ENCODE results near the gene KLHL30. TPM values are rescaled to one million over a fixed set of nuclear protein-coding genes. Genes with fewer than 3 reads are reported as not detected.

Gene KLHL30
- total and polyA plus RNA-seq, 2 experiments from 2014 or later, result 0.07 TPM; not detected in 1

- Histone ChIP-seq H3K79me2 (replicated peaks; ENCODE audit: insufficient read depth) (no peaks in the 10 kb centered on the region), H3F3A (replicated peaks; ENCODE audit: low read depth) (no peaks in the 10 kb centered on the region; the same call in 1 of the 2 replicates), H2AFZ (no peak overlapping the region), H3K36me3 (ENCODE audit: insufficient read depth) (no peaks in the 10 kb centered on the region), H3K9me2 (ENCODE audit: insufficient read depth) (no peaks in the 10 kb centered on the region), H4K20me1 (replicated peaks; ENCODE audit: insufficient read depth) (no peaks in the 10 kb centered on the region), H3K4me2 (no peak overlapping the region), H3K27ac (ENCODE audit: low read depth) (no peak overlapping the region), H3K27me3 (ENCODE audit: insufficient read depth) (no peaks in the 10 kb centered on the region), H3K4me1 (ENCODE audit: insufficient read depth) (peaks cover 13% of the 10 kb centered on the region), H3K4me3 (no peak overlapping the region)
- H3K9me3 Mint-ChIP-seq, result no peaks in the 10 kb centered on the region
- no peak overlapping the region for H3K4me3 Mint-ChIP-seq
- TF ChIP-seq, protein P1, sequence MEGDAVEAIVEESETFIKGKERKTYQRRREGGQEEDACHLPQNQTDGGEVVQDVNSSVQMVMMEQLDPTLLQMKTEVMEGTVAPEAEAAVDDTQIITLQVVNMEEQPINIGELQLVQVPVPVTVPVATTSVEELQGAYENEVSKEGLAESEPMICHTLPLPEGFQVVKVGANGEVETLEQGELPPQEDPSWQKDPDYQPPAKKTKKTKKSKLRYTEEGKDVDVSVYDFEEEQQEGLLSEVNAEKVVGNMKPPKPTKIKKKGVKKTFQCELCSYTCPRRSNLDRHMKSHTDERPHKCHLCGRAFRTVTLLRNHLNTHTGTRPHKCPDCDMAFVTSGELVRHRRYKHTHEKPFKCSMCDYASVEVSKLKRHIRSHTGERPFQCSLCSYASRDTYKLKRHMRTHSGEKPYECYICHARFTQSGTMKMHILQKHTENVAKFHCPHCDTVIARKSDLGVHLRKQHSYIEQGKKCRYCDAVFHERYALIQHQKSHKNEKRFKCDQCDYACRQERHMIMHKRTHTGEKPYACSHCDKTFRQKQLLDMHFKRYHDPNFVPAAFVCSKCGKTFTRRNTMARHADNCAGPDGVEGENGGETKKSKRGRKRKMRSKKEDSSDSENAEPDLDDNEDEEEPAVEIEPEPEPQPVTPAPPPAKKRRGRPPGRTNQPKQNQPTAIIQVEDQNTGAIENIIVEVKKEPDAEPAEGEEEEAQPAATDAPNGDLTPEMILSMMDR (conservative IDR thresholded peaks at IDR 0.05; ENCODE audit: low read depth in 2 of 2), result no peak
- no peak for TF ChIP-seq ZNF331 (CRISPR knock-in tag; IDR thresholded peaks at IDR 0.05; ENCODE audit: low read depth)
- TF ChIP-seq EZH2phosphoT487 (IDR thresholded peaks at IDR 0.05; ENCODE audit: unreplicated experiment), result no peak
- TF ChIP-seq, protein P2, sequence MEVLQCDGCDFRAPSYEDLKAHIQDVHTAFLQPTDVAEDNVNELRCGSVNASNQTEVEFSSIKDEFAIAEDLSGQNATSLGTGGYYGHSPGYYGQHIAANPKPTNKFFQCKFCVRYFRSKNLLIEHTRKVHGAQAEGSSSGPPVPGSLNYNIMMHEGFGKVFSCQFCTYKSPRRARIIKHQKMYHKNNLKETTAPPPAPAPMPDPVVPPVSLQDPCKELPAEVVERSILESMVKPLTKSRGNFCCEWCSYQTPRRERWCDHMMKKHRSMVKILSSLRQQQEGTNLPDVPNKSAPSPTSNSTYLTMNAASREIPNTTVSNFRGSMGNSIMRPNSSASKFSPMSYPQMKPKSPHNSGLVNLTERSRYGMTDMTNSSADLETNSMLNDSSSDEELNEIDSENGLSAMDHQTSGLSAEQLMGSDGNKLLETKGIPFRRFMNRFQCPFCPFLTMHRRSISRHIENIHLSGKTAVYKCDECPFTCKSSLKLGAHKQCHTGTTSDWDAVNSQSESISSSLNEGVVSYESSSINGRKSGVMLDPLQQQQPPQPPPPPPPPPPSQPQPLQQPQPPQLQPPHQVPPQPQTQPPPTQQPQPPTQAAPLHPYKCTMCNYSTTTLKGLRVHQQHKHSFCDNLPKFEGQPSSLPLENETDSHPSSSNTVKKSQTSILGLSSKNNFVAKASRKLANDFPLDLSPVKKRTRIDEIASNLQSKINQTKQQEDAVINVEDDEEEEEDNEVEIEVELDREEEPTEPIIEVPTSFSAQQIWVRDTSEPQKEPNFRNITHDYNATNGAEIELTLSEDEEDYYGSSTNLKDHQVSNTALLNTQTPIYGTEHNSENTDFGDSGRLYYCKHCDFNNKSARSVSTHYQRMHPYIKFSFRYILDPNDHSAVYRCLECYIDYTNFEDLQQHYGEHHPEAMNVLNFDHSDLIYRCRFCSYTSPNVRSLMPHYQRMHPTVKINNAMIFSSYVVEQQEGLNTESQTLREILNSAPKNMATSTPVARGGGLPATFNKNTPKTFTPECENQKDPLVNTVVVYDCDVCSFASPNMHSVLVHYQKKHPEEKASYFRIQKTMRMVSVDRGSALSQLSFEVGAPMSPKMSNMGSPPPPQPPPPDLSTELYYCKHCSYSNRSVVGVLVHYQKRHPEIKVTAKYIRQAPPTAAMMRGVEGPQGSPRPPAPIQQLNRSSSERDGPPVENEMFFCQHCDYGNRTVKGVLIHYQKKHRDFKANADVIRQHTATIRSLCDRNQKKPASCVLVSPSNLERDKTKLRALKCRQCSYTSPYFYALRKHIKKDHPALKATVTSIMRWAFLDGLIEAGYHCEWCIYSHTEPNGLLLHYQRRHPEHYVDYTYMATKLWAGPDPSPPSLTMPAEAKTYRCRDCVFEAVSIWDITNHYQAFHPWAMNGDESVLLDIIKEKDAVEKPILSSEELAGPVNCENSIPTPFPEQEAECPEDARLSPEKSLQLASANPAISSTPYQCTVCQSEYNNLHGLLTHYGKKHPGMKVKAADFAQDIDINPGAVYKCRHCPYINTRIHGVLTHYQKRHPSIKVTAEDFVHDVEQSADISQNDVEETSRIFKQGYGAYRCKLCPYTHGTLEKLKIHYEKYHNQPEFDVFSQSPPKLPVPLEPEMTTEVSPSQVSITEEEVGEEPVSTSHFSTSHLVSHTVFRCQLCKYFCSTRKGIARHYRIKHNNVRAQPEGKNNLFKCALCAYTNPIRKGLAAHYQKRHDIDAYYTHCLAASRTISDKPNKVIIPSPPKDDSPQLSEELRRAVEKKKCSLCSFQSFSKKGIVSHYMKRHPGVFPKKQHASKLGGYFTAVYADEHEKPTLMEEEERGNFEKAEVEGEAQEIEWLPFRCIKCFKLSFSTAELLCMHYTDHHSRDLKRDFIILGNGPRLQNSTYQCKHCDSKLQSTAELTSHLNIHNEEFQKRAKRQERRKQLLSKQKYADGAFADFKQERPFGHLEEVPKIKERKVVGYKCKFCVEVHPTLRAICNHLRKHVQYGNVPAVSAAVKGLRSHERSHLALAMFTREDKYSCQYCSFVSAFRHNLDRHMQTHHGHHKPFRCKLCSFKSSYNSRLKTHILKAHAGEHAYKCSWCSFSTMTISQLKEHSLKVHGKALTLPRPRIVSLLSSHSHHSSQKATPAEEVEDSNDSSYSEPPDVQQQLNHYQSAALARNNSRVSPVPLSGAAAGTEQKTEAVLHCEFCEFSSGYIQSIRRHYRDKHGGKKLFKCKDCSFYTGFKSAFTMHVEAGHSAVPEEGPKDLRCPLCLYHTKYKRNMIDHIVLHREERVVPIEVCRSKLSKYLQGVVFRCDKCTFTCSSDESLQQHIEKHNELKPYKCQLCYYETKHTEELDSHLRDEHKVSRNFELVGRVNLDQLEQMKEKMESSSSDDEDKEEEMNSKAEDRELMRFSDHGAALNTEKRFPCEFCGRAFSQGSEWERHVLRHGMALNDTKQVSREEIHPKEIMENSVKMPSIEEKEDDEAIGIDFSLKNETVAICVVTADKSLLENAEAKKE (CRISPR knock-in tag; IDR thresholded peaks at IDR 0.05), result no peak
- TF ChIP-seq NANOG (IDR thresholded peaks at IDR 0.05; ENCODE audit: borderline replicate concordance), result no peak
- no peak for TF ChIP-seq ZNF114 (CRISPR knock-in tag; IDR thresholded peaks at IDR 0.05)
- TF ChIP-seq JUNB (IDR thresholded peaks at IDR 0.05; ENCODE audit: unreplicated experiment), result no peak
- no peak for TF ChIP-seq CREB1 (CRISPR knock-in tag; IDR thresholded peaks at IDR 0.05; ENCODE audit: low read depth)
- TF ChIP-seq STAT1 (IDR thresholded peaks at IDR 0.05; ENCODE audit: unreplicated experiment), result no peak
- TF ChIP-seq, protein P3, sequence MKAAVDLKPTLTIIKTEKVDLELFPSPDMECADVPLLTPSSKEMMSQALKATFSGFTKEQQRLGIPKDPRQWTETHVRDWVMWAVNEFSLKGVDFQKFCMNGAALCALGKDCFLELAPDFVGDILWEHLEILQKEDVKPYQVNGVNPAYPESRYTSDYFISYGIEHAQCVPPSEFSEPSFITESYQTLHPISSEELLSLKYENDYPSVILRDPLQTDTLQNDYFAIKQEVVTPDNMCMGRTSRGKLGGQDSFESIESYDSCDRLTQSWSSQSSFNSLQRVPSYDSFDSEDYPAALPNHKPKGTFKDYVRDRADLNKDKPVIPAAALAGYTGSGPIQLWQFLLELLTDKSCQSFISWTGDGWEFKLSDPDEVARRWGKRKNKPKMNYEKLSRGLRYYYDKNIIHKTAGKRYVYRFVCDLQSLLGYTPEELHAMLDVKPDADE (IDR thresholded peaks at IDR 0.05), result no peak
- TF ChIP-seq, protein P4, sequence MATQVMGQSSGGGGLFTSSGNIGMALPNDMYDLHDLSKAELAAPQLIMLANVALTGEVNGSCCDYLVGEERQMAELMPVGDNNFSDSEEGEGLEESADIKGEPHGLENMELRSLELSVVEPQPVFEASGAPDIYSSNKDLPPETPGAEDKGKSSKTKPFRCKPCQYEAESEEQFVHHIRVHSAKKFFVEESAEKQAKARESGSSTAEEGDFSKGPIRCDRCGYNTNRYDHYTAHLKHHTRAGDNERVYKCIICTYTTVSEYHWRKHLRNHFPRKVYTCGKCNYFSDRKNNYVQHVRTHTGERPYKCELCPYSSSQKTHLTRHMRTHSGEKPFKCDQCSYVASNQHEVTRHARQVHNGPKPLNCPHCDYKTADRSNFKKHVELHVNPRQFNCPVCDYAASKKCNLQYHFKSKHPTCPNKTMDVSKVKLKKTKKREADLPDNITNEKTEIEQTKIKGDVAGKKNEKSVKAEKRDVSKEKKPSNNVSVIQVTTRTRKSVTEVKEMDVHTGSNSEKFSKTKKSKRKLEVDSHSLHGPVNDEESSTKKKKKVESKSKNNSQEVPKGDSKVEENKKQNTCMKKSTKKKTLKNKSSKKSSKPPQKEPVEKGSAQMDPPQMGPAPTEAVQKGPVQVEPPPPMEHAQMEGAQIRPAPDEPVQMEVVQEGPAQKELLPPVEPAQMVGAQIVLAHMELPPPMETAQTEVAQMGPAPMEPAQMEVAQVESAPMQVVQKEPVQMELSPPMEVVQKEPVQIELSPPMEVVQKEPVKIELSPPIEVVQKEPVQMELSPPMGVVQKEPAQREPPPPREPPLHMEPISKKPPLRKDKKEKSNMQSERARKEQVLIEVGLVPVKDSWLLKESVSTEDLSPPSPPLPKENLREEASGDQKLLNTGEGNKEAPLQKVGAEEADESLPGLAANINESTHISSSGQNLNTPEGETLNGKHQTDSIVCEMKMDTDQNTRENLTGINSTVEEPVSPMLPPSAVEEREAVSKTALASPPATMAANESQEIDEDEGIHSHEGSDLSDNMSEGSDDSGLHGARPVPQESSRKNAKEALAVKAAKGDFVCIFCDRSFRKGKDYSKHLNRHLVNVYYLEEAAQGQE (IDR thresholded peaks at IDR 0.05; ENCODE audit: unreplicated experiment), result no peak
- no peak for TF ChIP-seq POLR2AphosphoS5 (IDR thresholded peaks at IDR 0.05; ENCODE audit: low read depth)
- no peak for TF ChIP-seq EZH2 (IDR thresholded peaks at IDR 0.05; ENCODE audit: low read depth, unreplicated experiment)
- peaks cover 35% of the 10 kb centered on the region for H3K27me3 Mint-ChIP-seq (ENCODE audit: insufficient read depth, low read depth, poor library complexity)
- DNase-seq (ENCODE audit: low spot score) (no peak), ATAC-seq (no peak)
- H3K27ac Mint-ChIP-seq, result no peak overlapping the region
- H3K4me1 Mint-ChIP-seq, result peaks cover 34% of the 10 kb centered on the region
- H3K36me3 Mint-ChIP-seq (ENCODE audit: low read depth), result peaks cover 6% of the 10 kb centered on the region
These were observed 37.4 kb upstream of the KLHL30 start for GRCh38 chr2:238100821-238101771.
